ENCODE measurements around the gene MEGF11.

Gene MEGF11

GRCh38 chr15:65856821-65857455, 396.6 kb downstream of the MEGF11 start:
- H2AFZ ChIP-seq (ENCODE audit: low read depth, low read length) = 0 out of 2 replicates have a peak overlapping the region, but pooled peaks have one; percentile 4
- H3K9me3 ChIP-seq (ENCODE audit: insufficient read depth, low read length) = no peaks in the 10 kb centered on the region
- H3K4me3 ChIP-seq (ENCODE audit: low read length) = no peak overlapping the region
- H3K36me3 ChIP-seq (replicated peaks; ENCODE audit: low read depth, low read length) = no peaks in the 10 kb centered on the region
- H3K79me2 ChIP-seq (ENCODE audit: low read length) = no peaks in the 10 kb centered on the region
- H3K4me2 ChIP-seq (ENCODE audit: low read length) = no peak overlapping the region
- no peak overlapping the region for H3K9ac ChIP-seq (ENCODE audit: low read length)
- no peaks in the 10 kb centered on the region for H3K4me1 ChIP-seq (ENCODE audit: low read length)
- H4K20me1 ChIP-seq (ENCODE audit: insufficient read depth, low read length) = no peaks in the 10 kb centered on the region
- H3K27ac ChIP-seq (ENCODE audit: low read length) = no peak overlapping the region
- peaks cover 13% of the 10 kb centered on the region; the same call in 1 of the 2 replicates for H3K27me3 ChIP-seq (ENCODE audit: low read depth, low read length)
- TF ChIP-seq CTCF (IDR thresholded peaks at IDR 0.05; ENCODE audit: low read depth, low read length) = peak; percentile 92
- TF ChIP-seq EZH2phosphoT487 (IDR thresholded peaks at IDR 0.05; ENCODE audit: low read depth) = no peak

DNA sequence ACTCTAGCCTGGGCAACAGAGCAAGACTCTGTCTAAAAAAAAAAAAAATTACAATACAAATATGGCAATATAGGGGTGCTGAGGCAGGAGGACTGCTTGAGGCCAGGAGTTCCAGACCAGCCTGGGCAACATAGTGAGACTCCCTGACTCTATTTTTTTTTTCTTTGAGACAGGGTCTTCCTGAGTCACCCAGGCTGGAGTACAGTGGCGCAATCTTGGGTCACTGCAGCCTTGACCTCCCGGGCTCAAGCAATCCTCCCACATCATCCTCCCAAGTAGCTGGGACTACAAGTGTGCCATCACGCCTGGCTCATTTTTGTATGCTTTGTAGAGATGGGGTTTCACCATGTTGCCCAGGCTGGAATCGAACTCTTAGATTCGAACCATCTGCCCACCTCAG, 401.6 kb downstream of the MEGF11 start:
- Histone ChIP-seq H3K9ac (ENCODE audit: low read length) (no peak overlapping the region), H3K4me2 (ENCODE audit: low read length) (no peak overlapping the region), H3K36me3 (replicated peaks; ENCODE audit: low read depth, low read length) (no peaks in the 10 kb centered on the region), H3K9me3 (ENCODE audit: insufficient read depth, low read length) (no peaks in the 10 kb centered on the region), H3K27ac (ENCODE audit: low read length) (no peak overlapping the region), H3K4me3 (ENCODE audit: low read length) (no peak overlapping the region), H4K20me1 (ENCODE audit: insufficient read depth, low read length) (no peaks in the 10 kb centered on the region), H3K4me1 (ENCODE audit: low read length) (no peaks in the 10 kb centered on the region), H2AFZ (ENCODE audit: low read depth, low read length) (no peak overlapping the region), H3K79me2 (ENCODE audit: low read length) (no peaks in the 10 kb centered on the region), H3K27me3 (ENCODE audit: low read depth, low read length) (peaks cover 13% of the 10 kb centered on the region; the same call in 1 of the 2 replicates)
- no peak for TF ChIP-seq EZH2phosphoT487 (IDR thresholded peaks at IDR 0.05; ENCODE audit: low read depth)
- TF ChIP-seq CTCF (IDR thresholded peaks at IDR 0.05; ENCODE audit: low read depth, low read length) = no peak

- Histone ChIP-seq H3K27ac (ENCODE audit: low read length) (no peak overlapping the region), H3K36me3 (replicated peaks; ENCODE audit: low read depth, low read length) (no peaks in the 10 kb centered on the region), H3K4me3 (ENCODE audit: low read length) (no peak overlapping the region), H3K9ac (ENCODE audit: low read length) (no peak overlapping the region), H3K9me3 (ENCODE audit: insufficient read depth, low read length) (no peaks in the 10 kb centered on the region), H3K4me2 (ENCODE audit: low read length) (no peak overlapping the region), H4K20me1 (ENCODE audit: insufficient read depth, low read length) (no peaks in the 10 kb centered on the region), H3K79me2 (ENCODE audit: low read length) (no peaks in the 10 kb centered on the region), H3K27me3 (ENCODE audit: low read depth, low read length) (peaks cover 17% of the 10 kb centered on the region), H3K4me1 (ENCODE audit: low read length) (no peaks in the 10 kb centered on the region), H2AFZ (ENCODE audit: low read depth, low read length) (no peak overlapping the region)
- no peak for TF ChIP-seq CTCF (IDR thresholded peaks at IDR 0.05; ENCODE audit: low read depth, low read length)
- TF ChIP-seq EZH2phosphoT487 (IDR thresholded peaks at IDR 0.05; ENCODE audit: low read depth) = no peak
These were observed 405.6 kb downstream of the MEGF11 start for GRCh38 chr15:65847989-65848388.

- H4K20me1 ChIP-seq (ENCODE audit: insufficient read depth, low read length) = no peaks in the 10 kb centered on the region
- H3K4me3 ChIP-seq (ENCODE audit: low read length) = no peak overlapping the region
- peaks cover 19% of the 10 kb centered on the region for H3K27me3 ChIP-seq (ENCODE audit: low read depth, low read length)
- H3K4me2 ChIP-seq (ENCODE audit: low read length) = no peak overlapping the region
- H2AFZ ChIP-seq (ENCODE audit: low read depth, low read length) = no peak overlapping the region
- H3K4me1 ChIP-seq (ENCODE audit: low read length) = no peaks in the 10 kb centered on the region
- no peaks in the 10 kb centered on the region for H3K9me3 ChIP-seq (ENCODE audit: insufficient read depth, low read length)
- no peaks in the 10 kb centered on the region for H3K36me3 ChIP-seq (replicated peaks; ENCODE audit: low read depth, low read length)
- H3K27ac ChIP-seq (ENCODE audit: low read length) = no peak overlapping the region
- TF ChIP-seq CTCF (IDR thresholded peaks at IDR 0.05; ENCODE audit: low read depth, low read length) (no peak), EZH2phosphoT487 (IDR thresholded peaks at IDR 0.05; ENCODE audit: low read depth) (no peak)
- H3K9ac ChIP-seq (ENCODE audit: low read length) = no peak overlapping the region
- no peaks in the 10 kb centered on the region for H3K79me2 ChIP-seq (ENCODE audit: low read length)
These were observed 407.6 kb downstream of the MEGF11 start for GRCh38 chr15:65845826-65846519.

Data from OCI-LY3 (cell line).